HG03432 (cell line): ENCODE results near the gene LRBA.
"Not testable (repeated sequence)": the region's sequence is repeated elsewhere in the genome, so short reads cannot be mapped to it uniquely, and the experiment has no call there.

Experiments
- ATAC-seq: cut with Tn5 transposase; IDR thresholded peaks from one replicate; pipeline ENCODE4 v1.9.1; 2021; ENCODE audit warnings: mild to moderate bottlenecking, moderate library complexity; ENCODE audit not compliant: unreplicated experiment

LRBA gene

GRCh38 chr4:150949342-150949741, 65.7 kb downstream of the LRBA start:
- ATAC-seq, result no peak

GRCh38 chr4:150948710-150949109, 66.4 kb downstream of the LRBA start:
- ATAC-seq, result no peak

GRCh38 chr4:150948074-150948473, 67.0 kb downstream of the LRBA start:
- ATAC-seq, result no peak

- ATAC-seq, result no peak
Observed at GRCh38 chr4:150944660-150945059, 70.4 kb downstream of the LRBA start.

- ATAC-seq, result no peak
Observed at GRCh38 chr4:150943818-150944217, 71.3 kb downstream of the LRBA start.

- ATAC-seq, result no peak
Observed at GRCh38 chr4:150943126-150943525, 72.0 kb downstream of the LRBA start.

- no peak for ATAC-seq
Observed at GRCh38 chr4:150942539-150942938, 72.5 kb downstream of the LRBA start.

GRCh38 chr4:150940123-150940522, 75.0 kb downstream of the LRBA start:
- ATAC-seq, result no peak

- no peak for ATAC-seq
Observed at GRCh38 chr4:150939530-150939929, 75.6 kb downstream of the LRBA start.

- no peak for ATAC-seq
Observed at GRCh38 chr4:150938873-150939499, 76.1 kb downstream of the LRBA start.

GRCh38 chr4:150938417-150938816, 76.7 kb downstream of the LRBA start:
- no peak for ATAC-seq

GRCh38 chr4:150934022-150934421, 81.1 kb downstream of the LRBA start:
- ATAC-seq, result no peak

GRCh38 chr4:150931796-150932195, 83.3 kb downstream of the LRBA start:
- ATAC-seq, result no peak

- ATAC-seq, result no peak
Observed at GRCh38 chr4:150931005-150931404, 84.1 kb downstream of the LRBA start.

- ATAC-seq, result no peak
Observed at GRCh38 chr4:150923945-150924344, 91.1 kb downstream of the LRBA start.

GRCh38 chr4:150921486-150921885, 93.6 kb downstream of the LRBA start:
- not testable (repeated sequence) for ATAC-seq

GRCh38 chr4:150918562-150918961, 96.5 kb downstream of the LRBA start:
- ATAC-seq, result not testable (repeated sequence)

GRCh38 chr4:150911326-150911725, 103.8 kb downstream of the LRBA start:
- ATAC-seq, result no peak

GRCh38 chr4:150909116-150909515, 106.0 kb downstream of the LRBA start:
- ATAC-seq, result peak; percentile 58

- no peak for ATAC-seq
Observed at GRCh38 chr4:150906987-150907633, 108.0 kb downstream of the LRBA start.

- no peak for ATAC-seq
Observed at GRCh38 chr4:150904671-150905070, 110.4 kb downstream of the LRBA start.

- no peak for ATAC-seq
Observed at GRCh38 chr4:150903603-150904002, 111.5 kb downstream of the LRBA start.

- no peak for ATAC-seq
Observed at GRCh38 chr4:150896497-150896896, 118.6 kb downstream of the LRBA start.
